HG03066 (cell line): Measurements from ENCODE around the gene SLX4IP.

ENCODE experiments used
- ATAC-seq: cut with Tn5 transposase; IDR thresholded peaks from one replicate; pipeline ENCODE4 v1.9.1; 2021; ENCODE audit warnings: low read depth; ENCODE audit not compliant: unreplicated experiment

The SLX4IP gene

GRCh38 chr20:10463622-10464021 is 28.5 kb downstream of the SLX4IP start:
- ATAC-seq, result no peak

- no peak for ATAC-seq
These were observed 30.0 kb downstream of the SLX4IP start for GRCh38 chr20:10465135-10465534.

- no peak for ATAC-seq
These were observed 31.2 kb downstream of the SLX4IP start for GRCh38 chr20:10466325-10466724.

GRCh38 chr20:10466855-10467254 is 31.8 kb downstream of the SLX4IP start:
- no peak for ATAC-seq

DNA sequence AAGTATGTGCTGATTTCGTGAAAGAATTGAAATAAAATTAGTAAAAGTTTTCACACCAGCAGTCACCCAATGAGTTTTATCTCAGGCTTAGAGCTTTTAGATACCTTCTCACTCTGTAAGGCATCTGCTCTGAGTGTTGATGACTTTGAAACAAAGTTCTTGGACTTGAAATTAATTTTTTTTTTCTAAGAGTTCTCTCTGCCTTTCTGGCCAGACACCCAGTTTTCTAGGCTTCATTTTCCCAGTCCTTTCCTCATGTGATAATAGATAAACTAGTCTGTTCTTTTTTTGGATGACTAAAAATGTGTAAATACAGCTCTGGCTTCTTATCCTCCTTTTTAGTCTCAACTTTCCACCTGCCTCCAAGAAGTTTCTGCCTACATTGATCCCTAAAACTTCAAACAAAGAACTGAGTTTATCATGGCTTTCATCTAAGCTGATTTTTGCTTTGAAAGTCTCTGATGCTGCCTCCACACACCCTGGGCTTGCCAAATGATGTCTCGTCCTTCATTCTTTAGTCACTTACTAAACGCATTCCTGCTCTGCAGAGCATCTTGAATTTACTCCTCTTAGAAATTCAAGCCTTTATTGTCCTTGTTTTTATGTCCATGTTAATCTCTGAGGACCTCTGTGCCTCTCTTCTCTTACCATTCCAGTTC is 32.7 kb downstream of the SLX4IP start:
- ATAC-seq, result no peak

- no peak for ATAC-seq
These were observed 33.3 kb downstream of the SLX4IP start for GRCh38 chr20:10468340-10468845.

DNA sequence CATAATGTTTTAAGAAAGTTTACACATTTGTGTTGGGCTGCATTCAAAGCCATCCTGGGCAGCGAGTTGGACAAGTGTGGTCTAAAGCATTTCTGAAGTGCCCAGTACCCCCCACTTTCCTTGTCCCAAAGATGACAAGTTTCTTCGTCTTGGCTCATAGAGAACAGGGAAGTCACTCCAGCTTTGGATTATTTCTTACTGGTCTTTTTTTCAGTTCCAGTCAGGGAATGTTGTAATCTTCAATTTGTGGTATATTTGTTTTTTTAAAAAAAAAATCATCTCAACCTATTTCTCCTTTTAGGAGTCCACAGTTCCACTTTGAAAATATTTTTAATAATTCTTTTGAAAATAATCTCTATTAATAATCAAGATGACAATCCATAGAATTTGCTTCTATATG is 34.0 kb downstream of the SLX4IP start:
- ATAC-seq, result no peak

- no peak for ATAC-seq
These were observed 34.5 kb downstream of the SLX4IP start for GRCh38 chr20:10469599-10469998.

DNA sequence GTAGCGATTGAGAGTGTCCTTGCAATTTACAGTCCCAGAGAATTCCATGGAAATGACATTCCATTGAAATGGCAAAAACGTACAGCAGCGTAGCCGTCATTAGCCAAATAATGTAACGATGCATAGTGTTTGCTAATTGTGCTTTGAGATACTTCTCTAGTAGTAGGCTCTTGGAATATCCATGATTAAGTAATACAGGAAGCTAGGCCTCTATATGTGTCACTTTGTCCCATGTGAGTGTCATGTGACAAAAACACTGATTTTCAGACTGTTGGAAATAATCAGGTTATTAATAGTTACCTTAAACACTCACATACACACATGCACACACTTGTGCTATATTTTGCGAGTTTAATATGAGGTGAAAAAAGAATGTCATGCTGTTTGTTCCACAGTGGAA is 35.2 kb downstream of the SLX4IP start:
- no peak for ATAC-seq

- no peak for ATAC-seq
These were observed 37.8 kb downstream of the SLX4IP start for GRCh38 chr20:10472871-10473270.

- no peak for ATAC-seq
These were observed 39.6 kb downstream of the SLX4IP start for GRCh38 chr20:10474606-10475184.

DNA sequence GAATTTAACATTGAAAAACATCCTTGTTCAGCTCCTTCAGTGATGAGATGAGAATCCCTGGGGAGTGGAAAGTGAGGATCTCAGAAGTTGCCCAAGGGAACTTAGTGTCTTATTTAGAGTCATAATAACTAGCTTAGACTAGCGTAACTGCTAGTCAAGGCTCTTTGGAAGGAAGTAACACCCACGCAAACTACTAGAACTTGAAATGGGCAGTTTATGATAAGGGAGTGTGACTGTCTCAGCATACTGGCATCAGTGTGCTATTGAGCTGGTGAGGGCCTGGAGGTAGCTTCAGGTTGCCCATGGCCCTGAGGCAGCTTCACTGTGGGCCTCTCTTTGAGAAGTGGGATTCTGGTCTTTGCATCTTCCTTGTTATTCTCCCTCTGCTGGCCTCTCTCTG is 40.1 kb downstream of the SLX4IP start:
- ATAC-seq, result no peak

GRCh38 chr20:10476319-10476724 is 41.2 kb downstream of the SLX4IP start:
- ATAC-seq, result peak; percentile 84

DNA sequence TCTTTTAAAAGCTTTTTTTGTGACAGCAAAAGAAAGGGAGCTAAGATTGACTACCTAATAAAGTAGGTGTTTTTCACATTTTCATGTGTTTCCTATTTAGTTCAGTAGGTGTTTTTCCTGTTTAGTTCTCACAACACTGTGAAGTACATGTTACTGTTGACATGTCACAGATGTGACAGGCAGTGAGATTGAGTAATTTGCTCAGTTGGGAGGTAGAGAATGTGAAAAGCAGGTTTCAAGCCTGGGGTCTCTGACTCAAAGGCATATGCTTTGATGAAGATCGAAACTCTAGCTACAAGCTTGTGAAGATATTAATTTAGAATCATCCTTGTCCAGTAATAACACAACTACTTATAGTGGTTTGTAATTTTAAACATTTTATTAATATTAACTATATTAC is 43.1 kb downstream of the SLX4IP start:
- ATAC-seq, result no peak

- no peak for ATAC-seq
These were observed 43.8 kb downstream of the SLX4IP start for GRCh38 chr20:10478930-10479329.

DNA sequence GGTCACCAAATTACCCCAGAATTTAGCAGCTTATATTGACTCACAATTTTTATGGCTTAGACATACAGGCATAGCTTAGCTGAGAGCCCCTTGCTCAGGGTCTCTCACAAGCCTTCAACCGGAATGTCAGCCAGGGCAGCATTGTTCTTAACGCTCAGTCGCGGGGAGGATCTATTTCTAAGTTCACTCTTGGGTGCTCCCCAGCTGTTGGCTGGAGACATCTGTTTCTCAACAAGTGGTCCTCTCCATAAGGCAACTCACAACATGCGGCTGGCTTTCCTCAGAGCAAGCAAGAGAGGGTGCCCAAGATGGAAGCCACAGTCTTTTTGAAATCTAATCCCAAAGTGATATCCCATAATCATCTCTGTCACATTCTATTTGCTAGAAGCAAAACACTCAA is 46.6 kb downstream of the SLX4IP start:
- ATAC-seq, result no peak

GRCh38 chr20:10483691-10484090 is 48.6 kb downstream of the SLX4IP start:
- ATAC-seq, result no peak

DNA sequence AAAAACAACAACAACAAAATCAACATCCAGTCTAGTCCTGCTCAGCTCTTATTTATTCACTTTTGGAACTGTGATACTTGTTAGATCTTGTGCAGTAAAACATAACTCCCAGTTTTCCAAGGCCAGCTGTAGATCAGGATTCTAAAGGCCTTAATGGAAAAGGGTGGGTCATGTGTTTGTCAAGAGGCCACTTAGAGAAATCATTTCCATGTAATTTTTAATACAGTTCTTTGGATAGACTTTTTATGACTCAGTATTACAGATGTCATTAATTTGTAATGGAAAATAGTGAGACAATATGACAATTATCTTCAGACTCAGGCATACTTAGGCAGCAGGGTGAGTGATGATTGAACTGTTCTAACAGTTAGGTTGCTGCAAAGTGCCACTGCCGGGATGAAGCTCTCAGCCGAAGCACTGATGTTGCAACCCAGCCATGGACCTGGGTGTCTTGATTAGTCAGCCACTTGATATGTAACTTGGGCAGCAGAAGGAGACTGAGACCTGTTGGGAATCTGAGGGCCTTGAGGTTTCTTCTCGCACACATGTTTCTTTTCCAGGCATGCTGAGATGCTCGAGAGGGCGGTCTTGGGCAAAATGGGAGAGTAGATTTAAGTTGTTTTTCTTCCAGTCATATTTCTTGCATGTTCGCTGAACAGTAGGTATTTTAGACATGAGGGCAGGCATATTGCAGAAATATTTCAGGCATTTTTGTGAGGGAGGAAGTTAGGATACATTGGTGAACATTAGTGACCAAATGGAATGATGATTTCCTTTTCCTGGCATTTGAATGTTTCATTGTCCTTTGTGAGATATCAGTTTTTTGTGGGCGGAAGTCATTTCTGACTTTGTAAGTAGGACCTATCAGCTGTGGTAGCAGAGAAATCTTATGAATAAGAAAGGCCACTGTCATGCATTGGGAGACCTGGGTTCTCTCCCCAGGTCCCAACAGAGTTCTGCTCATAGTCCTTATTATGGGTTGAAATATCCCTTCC is 52.3 kb downstream of the SLX4IP start:
- no peak for ATAC-seq

- no peak for ATAC-seq
These were observed 53.4 kb downstream of the SLX4IP start for GRCh38 chr20:10488534-10488933.

- ATAC-seq, result no peak
These were observed 54.7 kb downstream of the SLX4IP start for GRCh38 chr20:10489853-10490252.

DNA sequence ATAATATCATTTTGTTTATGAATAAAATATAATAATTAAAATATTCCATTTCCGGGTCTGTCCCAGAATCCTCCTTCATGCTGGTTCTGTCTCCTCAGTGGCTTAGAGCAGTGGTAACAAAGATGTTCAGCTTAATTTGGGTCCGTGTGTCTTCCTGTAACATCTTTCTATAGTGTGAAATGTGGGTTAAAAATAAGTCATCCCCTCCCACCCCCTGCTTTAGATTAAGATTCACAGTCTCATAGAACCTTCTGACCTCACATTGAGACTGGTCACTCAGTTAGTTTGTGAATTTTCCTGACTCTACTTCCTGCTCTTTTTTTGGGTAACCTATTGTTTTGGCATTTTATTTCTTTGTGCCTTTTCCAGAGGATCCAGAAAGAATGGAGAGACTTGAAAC is 55.2 kb downstream of the SLX4IP start:
- ATAC-seq, result no peak
